Fibroblast of skin of left quadriceps (primary cell): ENCODE results near the gene LAMA5.

Source experiments
- DNase-seq, 2 experiments: peaks; one replicate each; pipeline ENCODE4 v3.0.0-alpha.2; 2013; ENCODE audit warnings: low read depth in 2 of 2

LAMA5 gene

DNA sequence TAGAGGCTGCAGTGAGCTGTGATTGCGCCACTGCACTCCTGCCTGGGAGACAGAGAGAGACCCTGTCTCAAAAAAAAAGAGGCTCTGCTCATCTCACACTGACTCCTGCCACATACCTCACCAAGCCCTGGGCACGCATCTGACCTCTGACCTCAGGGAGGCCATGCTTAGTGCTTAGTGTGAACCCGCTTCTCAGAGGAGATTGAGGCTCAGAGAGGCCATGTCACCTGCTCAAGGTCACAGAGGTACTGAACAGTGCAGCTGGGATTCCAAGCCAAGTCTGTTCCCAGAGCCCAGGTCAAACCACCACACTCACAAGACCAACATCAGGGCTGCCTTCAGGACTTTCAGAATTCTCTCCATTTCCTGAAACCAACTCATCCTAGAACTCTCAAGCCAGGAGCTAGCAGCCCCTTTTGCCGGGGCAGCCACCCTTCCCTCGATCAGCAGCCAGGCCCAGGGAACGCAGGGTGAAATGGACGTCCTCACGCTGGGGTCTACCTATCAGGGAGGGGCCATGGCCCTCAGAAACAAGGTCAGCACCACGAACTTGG, 37.1 kb upstream of the LAMA5 start:
- DNase-seq, result no peak

GRCh38 chr20:62403331-62403730, 36.2 kb upstream of the LAMA5 start:
- no peak for DNase-seq

- DNase-seq, result no peak
Observed at GRCh38 chr20:62402456-62403150, 35.5 kb upstream of the LAMA5 start.

DNA sequence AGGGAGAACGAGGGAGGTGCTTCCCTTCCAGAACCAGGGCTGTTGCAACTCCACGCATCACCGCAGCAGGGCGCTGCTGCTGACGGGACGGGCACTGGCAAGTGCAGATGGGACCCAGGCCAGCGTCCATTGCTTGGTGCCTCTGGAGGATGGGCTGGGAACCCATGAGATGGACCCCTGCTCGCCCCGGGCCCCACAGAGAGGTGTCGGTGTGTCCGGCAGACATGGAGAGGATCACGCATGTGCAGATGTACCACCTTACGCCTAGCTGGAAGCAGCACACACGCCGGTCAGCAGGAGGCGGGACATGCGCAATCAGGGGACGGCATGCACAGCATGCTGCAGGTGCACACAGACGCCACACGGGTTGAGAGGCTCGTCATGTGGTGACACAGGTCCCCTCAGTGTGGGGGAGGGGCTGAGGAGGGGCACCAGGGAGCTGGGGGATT, 34.2 kb upstream of the LAMA5 start:
- DNase-seq, result no peak

DNA sequence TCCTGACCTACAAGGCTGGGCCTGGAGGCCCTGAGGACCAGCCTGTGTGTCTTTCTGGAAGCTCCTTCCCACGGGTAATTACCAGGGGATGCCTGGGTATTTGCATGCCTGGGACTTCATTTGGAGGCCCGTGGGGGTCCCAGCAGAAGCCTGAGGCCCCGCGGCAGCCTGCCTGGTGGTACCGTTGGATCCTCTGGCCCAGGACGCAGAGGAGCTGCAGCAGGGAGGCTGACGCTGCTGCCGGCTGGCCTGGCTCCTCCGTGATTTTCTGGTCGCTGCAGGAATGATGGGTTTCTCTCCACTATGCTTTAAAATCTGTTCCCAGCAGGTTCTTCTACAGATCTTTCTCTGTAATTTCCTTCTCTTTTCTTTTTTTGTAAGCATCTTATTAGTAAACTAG, 33.4 kb upstream of the LAMA5 start:
- no peak for DNase-seq

GRCh38 chr20:62400021-62400420, 32.9 kb upstream of the LAMA5 start:
- DNase-seq, result no peak

- no peak for DNase-seq
Observed at GRCh38 chr20:62398120-62398821, 31.2 kb upstream of the LAMA5 start.

DNA sequence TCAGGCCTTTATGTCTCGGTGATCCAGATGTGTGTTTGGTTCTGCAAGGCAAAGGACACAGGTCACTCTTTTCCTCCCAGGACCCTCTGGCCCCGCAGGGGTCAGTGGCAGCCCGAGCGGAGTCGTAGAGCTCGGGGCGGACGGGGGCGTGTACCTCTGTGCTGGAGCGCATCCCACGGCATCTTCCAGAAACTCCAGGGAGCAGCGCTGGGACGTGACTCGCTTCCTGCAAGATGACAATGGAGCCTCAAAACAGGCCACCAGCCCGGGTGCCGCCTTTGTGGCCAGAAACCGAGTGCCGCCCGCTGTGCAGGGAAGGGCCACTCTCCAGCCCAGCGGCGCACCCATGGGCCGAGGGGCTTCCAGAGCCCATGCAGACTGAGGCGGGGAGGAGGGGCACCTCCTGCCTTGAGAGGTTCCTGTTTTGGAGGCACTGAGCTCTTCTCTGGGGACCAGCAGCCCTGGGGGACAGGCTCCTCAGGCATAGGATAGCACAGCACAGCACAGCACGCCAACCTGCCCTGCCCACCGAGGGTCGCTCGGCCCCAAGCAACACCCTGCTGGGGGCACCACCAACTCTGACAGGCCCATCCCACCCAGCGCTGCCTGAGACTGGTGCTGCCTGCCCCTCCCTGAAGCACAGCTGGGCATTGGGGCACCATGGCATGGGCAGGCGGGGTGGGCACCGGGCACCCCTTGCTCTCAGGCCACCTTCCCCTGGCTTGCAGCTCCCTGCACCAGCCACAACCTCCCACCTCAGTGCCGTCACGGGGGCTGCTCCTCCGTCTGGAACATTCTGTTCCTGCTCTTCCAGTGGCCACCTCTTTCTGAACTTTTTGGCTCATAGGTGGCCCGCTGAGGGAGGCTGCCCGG, 29.5 kb upstream of the LAMA5 start:
- no peak for DNase-seq

DNA sequence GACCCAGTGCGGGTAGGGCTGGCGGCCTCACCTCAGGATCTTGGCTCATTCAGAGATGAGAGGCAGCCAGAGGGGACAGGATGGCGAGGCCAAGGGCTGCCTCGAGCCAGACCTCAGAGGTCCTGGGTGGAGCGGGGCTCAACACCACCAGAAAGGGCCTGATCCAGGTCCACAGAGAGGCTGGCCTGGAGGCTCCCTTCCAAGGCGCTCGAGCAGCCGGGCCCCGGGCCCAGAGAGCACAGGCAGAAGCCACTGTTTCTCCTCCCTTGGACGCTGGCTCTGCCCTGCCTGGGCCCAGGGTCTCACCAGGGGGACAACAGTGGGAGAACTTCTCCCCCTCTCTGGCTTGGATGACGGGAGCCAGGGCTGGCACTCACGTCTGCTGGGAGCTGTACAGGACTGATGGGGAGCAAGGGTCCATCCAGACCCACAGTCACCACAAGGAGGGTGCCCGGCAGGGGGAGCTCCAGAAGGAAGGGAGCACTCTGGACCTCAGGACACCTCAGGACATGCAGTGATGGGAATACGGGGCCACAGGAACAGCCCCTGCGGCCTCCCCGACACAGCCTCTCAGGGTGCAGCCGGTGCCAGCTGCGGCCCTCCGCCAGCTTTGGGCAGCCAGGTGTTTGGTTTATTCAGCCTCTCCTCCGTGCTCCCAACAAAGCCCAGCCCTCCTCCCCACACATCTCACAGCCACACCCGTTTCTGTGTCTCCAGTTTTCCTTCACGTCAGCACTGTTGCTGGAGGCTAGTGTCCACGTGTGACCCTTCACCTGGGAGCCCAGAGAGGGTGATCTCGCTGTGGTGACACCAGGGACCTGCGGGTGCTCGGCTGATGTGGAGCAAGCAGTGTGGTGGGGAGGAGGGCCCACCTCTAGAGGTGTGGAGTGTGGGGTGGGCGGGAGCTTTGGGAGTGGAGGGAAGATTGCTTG, 28.5 kb upstream of the LAMA5 start:
- no peak for DNase-seq

DNA sequence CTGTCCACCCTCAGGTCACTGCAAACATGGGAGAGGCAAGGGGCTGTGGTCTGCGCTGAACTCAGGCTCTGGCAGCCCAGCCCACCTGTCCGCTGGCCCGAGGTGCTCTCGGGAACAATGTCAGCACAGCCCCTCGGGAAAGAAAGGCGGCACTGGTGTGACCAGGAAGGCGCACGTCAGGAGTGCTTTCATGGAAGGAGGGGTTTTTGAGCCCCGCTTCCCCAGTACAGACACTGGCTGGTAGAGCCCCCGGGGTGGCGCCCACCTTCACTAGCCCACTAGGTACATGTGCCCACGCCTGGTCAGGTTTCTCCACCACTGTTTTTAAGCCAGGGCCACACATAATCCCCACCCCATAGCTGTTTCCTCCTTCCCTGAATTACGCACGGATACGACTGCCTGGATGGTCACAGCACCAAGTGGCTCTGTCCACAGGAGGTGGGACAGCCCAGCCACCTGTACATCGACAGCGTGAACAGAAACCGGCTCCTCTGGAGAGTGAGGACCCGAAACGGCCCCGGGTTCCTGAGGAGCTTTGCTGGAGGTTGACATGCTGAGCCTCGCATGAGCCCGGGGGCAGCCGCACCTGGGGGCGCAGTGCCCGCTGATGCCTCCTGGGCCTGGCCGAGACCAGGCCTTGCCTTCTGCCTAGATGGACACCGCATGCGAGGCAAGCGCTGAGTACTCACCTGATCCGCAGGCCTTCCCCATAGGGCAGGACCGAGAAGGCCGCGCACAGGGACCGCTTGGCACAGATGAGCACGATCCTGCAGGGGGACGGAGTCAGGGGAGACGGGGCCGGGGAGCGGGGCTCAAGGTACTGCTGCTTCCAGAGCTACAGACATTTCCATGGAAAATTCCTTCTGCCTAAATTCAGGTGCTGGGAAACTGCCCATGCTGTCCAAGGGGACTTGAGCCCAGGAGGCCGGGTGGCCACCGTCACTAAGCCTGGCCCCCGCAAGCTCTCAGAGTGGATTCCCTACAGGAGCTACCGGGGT, 27.4 kb upstream of the LAMA5 start:
- no peak for DNase-seq

- DNase-seq, result no peak
Observed at GRCh38 chr20:62393830-62394229, 26.7 kb upstream of the LAMA5 start.

DNA sequence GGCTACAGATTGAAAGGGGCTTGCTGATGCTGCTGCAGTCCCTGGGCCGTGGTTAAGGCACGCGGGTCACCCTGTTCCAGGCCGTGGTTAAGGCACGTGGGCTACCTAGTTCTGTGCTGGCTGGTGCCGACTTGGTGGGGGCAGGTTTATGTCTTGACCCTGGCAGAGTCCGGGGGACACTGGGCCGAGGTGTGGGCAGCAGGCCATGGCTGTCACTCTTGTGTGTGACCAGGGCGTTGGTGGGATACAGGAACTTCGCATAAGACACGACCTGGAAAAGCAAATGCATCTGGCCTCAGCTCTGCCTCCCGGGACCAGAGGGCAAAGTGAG, 26.2 kb upstream of the LAMA5 start:
- no peak for DNase-seq

GRCh38 chr20:62392621-62393334, 25.7 kb upstream of the LAMA5 start:
- DNase-seq, result no peak

DNA sequence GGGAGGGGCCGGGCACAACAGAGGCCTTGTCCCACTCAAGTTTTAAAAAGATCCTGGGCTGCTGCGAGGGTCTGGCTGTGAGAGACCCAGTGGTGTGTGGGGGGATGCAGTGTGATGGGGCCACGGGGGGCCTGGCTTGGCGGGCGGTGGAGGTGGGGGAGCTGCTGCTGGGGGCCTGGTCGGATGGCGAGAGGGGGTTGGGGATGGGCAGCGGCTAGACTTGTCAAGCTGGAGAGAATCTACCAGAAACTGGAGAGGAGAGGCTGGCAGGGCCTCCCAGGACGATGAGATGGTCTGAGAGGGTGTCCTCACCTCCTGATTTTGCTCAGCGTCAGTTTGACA, 24.9 kb upstream of the LAMA5 start:
- no peak for DNase-seq

GRCh38 chr20:62391165-62392076, 24.3 kb upstream of the LAMA5 start:
- DNase-seq, result no peak

DNA sequence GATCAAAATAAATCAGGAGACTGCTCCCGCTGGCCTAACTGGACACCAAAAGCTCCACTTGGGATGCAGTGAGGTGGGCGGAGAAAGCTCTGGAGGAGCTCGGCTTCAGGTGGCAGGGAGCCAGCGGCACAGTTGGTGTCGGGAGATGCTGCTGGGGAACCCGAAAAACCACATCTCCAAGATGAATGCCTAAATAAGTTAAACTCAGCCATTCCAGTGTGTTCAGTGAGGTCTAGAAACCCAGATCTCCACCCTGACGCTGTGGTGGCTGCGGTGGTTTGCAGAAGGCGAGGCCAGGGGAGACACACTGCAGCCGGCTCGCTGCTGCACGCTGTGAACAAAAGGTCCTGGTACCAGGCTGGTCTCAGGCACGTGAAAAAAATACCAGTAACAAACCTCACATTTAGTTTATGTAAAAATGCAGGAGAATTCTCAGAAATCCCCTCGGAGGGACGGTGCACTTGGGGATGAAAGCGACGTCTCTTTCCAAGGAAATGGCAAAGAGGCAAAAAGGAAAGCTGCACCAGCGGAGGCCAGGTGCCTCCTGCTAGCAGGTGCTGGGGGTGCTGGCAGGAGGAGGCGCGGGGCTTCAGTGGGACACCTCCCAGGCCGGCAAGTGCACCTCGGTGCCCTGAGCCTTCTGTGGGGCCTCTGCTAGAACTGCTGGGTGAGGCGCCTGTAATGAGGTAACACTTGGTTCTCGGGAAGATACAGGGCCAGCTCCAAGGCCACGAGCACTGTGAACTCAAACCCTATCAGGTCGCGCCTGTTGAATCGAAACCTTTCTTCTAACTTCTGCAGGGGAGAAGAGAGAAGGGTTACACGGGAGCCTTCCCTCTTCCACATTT, 23.4 kb upstream of the LAMA5 start:
- DNase-seq, result no peak

GRCh38 chr20:62389601-62390087, 22.5 kb upstream of the LAMA5 start:
- DNase-seq, result no peak
